Stimulated activated CD8-positive, alpha-beta memory T cell treated with anti-CD3 and anti-CD28 coated beads, Interleukin-15, amount 100 ng/mL, for 24 hours (primary cell): ENCODE data around the gene ELANE.
A peak's percentile ranks its signal among the peaks of the same experiment; 100 is the strongest.
"Not testable (repeated sequence)": the region's sequence is repeated elsewhere in the genome, so short reads cannot be mapped to it uniquely, and the experiment has no call there.

ENCODE experiments used
- DNase-seq: peaks from one replicate; pipeline ENCODE4 v3.0.0-alpha.2; 2020; ENCODE audit warnings: low read depth

Gene ELANE

GRCh38 chr19:842802-843179, 9.3 kb upstream of the ELANE start:
- DNase-seq = not testable (repeated sequence)

GRCh38 chr19:843180-843835, 8.8 kb upstream of the ELANE start:
- DNase-seq = no peak

- DNase-seq = no peak
Observed at GRCh38 chr19:843836-844545, 8.1 kb upstream of the ELANE start.

DNA sequence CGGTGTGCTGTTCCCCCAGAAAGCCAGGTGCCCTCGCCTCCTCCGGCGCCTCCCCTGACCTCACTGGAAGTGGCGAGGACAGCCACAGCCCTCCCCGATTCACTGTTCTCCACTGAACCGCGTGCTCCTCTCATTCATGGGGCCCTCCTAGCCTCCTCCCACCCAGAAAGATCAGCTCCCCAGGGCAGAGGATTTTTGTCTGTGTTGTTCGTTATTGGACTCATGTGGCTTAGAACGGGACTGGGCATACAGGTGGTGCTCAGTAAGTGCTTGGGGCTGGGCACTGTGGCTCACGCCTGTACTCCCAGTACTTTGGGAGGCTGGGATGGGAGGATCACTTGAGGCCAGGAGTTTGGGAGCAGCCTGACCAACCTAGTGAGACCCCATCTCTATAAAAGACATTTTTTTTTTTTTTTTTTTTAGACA, 7.5 kb upstream of the ELANE start:
- DNase-seq = no peak

- no peak for DNase-seq
Observed at GRCh38 chr19:845707-846521, 6.2 kb upstream of the ELANE start.

GRCh38 chr19:848386-848921, 3.6 kb upstream of the ELANE start:
- DNase-seq = no peak

- DNase-seq = not testable (repeated sequence)
Observed at GRCh38 chr19:849195-849594, 2.9 kb upstream of the ELANE start.

- DNase-seq = no peak
Observed at GRCh38 chr19:850221-850978, 1.7 kb upstream of the ELANE start.

GRCh38 chr19:850979-851335, 1.1 kb upstream of the ELANE start:
- no peak for DNase-seq

- no peak for DNase-seq
Observed at GRCh38 chr19:853014-853585, 997 bp downstream of the ELANE start.

DNA sequence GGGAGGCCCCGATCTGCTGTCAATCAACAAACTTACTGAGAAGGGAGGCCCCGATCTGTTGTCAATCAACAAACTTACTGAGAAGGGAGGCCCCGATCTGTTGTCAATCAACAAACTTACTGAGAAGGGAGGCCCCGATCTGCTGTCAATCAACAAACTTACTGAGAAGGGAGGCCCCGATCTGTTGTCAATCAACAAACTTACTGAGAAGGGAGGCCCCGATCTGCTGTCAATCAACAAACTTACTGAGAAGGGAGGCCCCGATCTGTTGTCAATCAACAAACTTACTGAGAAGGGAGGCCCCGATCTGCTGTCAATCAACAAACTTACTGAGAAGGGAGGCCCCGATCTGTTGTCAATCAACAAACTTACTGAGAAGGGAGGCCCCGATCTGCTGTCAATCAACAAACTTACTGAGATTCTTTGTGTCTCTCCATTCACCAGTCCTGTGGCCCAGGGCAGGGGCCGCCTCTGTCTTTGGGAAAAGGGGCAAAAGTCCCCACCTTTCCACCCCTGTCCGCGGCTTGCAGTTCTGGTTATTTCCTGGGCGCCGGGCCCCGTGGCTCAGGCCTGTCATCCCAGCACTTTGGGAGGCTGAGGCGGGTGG, 1.6 kb downstream of the ELANE start:
- not testable (repeated sequence) for DNase-seq

- DNase-seq = no peak
Observed at GRCh38 chr19:854549-854948, 2.4 kb downstream of the ELANE start.

DNA sequence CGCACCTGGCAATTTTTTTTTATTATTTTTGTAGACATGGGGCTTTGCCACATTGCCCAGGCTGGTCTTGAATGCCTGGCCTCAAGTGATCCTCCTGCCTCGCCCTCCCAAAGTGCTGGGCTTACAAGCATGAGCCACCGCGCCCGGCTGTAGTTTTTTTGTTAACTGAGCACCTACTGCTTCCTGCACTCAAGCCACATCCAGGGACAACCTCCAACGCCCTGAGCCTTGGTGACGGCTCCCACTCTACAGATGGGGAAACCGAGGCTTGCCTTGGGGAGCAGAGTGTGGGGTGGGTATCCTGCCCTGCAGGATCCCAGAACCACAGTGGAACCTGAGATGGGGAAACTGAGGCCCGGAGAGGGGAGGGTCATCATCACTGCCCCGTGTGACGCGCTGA, 3.0 kb downstream of the ELANE start:
- no peak for DNase-seq

DNA sequence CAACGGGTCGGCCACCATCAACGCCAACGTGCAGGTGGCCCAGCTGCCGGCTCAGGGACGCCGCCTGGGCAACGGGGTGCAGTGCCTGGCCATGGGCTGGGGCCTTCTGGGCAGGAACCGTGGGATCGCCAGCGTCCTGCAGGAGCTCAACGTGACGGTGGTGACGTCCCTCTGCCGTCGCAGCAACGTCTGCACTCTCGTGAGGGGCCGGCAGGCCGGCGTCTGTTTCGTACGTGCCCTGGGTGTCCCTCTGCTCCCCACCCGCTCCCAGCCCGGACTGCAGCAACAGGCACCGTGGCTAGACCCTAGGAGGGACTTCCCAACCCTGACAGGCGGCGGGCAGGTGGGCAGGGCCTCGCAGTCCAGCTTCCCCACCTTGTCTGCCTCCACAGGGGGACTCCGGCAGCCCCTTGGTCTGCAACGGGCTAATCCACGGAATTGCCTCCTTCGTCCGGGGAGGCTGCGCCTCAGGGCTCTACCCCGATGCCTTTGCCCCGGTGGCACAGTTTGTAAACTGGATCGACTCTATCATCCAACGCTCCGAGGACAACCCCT, 3.5 kb downstream of the ELANE start:
- DNase-seq = no peak

- no peak for DNase-seq
Observed at GRCh38 chr19:858284-858683, 6.2 kb downstream of the ELANE start.

DNA sequence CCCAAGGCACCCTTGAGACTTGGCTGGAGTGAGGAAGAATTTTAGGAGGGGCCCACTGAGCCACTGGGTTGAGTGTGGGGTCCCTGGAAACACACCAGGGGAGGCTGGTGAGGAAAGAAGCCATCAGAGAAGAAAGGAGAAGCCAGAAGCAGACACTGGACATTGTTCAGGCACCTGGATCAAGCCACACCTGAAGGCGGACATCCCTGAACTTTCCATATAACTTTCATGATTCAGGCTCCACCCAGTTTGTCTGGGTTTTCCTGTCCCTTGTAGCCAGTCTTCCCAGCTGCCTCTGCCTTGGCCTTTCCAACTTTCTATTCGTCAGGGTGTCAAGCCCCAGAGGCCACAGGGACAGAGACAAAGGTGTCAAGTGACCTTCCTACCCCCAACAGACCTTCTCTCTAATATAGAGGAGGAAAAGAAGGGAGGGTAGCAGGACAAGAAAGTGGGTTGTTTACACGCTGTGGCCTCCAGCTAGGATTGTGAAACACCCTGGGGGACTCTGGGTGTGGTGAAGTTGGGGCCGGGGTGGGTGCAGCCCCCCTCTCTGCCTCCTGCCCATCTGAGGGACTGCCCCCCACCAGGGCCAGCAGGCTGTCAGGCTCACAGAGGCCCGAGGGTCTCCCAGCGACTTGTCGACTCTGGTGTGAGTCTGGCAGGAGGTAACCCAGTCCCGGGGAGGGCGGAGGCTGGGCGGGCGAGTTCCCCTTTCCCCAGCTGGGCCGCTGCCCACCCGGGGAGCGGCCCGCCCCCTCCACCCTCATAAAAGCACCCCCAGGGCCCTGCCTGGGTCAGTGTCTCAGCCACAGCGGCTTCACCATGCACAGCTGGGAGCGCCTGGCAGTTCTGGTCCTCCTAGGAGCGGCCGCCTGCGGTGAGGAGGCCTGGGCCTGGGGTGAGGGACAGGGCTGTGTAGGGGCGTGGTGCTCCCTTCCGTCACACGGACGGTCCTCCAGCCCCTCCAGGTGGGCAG, 7.1 kb downstream of the ELANE start, which contains the start of gene CFD:
CFD (plus strand) TSS at position 797 of the 976 bp plus-strand sequence; CDS start at position 823, 26 bp downstream.
- DNase-seq = no peak

DNA sequence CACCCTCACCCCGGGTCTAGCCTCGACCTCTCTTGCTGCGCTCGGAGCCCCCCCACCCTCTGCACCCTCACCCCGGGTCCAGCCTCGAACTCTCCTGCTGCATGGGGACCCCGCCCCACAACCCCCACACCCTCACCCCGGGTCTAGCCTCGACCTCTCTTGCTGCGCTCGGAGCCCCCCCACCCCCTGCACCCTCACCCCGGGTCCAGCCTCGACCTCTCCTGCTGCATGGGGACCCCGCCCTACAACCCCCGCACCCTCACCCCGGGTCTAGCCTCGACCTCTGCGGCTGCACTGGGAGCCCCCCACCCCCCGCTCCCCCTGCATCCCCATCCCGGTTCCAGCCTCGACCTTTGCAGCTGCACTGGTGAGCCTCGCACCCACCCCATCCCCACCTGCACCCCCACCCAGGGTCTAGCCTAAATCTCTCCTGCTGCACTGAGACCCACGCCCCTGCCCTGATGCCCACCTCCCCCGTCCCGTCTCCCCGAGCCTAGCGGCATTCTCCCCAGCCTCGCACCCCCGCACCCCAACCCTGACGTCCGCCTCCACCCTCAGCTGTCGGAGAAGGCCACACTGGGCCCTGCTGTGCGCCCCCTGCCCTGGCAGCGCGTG, 9.1 kb downstream of the ELANE start:
- DNase-seq = no peak

DNA sequence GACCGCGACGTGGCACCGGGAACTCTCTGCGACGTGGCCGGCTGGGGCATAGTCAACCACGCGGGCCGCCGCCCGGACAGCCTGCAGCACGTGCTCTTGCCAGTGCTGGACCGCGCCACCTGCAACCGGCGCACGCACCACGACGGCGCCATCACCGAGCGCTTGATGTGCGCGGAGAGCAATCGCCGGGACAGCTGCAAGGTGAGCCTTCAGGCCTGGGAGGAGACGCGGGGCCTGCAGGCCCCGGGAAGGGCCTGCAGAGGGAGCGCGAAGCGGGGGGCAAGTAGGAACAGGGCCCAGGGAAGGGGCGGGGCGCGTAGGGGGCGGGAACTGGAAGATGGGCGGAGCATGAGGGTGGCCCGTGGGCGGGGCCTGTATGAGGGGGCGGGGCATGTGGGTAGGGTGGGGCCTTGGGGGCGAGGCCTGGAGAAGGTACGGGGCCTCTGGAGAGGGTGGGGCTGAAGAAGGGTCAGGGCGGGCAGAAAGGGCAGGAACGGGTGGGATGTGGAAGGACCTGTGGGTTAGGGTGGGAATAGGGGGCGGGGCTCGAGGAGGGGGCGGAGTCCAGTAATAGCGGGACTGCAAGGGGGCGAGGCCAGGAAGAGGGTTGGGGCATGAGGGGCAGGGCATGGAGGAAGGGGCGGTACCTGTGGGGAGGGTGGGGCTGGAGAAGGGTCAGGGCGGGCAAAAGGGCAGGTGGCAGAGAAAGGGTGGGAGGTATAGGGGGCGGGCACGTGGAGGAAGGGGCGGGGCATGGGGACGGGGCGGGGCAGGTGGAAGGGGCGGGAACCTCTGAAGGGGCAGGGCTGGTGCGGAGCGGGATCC, 9.9 kb downstream of the ELANE start:
- DNase-seq = peak; percentile 48
